CD4-positive, alpha-beta T cell treated with Interleukin-4 for 1 hour (primary cell): ENCODE measurements around the gene TOE1.

Experiments used
- DNase-seq, 2 donors: peaks; one replicate each; pipeline ENCODE4 v3.0.0-alpha.2; 2020 to 2022

Gene TOE1

DNA sequence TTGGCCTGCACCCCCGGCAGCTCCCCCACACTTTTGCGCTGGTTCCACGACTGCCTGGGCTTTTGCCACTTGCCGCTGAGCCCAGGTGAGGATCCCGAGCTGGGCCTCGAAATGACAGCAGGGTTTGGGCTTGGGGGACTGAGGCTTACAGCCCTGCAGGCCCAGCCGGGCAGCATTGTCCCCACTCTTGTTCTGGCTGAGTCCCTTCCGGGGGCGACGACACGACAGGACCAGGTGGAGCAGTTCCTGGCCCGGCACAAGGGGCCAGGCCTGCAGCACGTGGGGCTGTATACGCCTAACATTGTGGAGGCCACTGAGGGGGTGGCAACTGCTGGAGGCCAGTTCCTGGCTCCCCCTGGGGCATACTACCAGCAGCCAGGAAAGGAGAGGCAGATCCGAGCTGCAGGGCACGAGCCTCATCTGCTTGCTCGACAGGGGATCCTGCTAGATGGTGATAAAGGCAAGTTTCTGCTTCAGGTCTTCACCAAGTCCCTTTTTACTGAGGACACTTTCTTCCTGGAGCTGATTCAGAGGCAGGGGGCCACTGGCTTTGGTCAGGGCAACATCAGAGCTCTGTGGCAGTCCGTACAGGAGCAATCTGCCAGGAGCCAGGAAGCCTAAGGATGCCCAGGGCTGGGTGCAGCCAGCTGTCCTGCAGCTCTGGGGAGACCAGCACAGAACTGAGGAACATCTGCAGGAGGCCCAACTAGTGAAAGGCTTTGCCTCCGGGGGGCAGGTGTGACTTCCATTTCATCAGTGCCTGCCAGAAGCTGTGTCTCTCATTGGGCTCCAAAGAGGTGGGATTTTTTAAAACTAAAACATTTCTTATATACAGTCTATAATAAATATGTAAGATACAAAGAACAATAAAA is 12.1 kb upstream of the TOE1 start:
- no peak for DNase-seq

DNA sequence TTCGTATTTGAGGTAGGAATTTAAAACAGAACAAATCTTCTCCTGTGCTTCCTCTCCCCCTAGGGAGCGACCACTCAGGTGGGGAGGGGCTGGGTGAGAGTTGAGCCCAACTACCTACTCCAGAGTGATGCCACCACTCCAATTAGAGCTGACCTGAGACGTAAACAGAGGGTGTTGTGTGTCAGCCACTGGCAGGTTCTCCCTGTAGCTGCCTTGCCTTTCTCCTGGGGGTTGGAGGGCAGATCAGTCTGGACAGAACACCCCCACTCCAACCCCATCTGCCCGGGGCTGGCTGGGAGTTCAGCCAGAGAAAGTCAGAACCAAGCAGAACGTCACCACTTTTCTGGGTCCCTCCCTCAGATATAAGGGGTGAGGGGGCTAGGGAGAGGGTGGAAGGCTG is 11.3 kb upstream of the TOE1 start:
- DNase-seq = no peak

DNA sequence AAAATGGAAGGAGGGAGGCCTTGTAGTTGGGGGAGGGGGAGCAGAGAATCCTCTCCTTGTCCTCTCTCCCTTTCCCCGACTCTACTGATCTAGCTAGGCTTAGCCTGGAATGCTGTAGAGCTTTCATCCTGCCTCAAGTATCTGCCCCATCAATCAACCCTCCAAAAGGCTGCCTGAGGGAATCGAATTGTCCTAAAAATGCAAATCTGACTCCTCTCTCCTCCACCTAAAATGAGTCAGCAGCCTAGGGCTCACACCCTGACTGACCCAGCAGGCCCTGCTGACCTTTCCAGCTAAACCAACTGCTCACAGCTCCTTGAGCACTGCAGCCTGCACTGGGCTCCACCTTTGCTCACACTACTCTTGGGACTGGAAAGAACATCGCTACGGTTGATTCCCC is 10.5 kb upstream of the TOE1 start:
- DNase-seq = no peak

DNA sequence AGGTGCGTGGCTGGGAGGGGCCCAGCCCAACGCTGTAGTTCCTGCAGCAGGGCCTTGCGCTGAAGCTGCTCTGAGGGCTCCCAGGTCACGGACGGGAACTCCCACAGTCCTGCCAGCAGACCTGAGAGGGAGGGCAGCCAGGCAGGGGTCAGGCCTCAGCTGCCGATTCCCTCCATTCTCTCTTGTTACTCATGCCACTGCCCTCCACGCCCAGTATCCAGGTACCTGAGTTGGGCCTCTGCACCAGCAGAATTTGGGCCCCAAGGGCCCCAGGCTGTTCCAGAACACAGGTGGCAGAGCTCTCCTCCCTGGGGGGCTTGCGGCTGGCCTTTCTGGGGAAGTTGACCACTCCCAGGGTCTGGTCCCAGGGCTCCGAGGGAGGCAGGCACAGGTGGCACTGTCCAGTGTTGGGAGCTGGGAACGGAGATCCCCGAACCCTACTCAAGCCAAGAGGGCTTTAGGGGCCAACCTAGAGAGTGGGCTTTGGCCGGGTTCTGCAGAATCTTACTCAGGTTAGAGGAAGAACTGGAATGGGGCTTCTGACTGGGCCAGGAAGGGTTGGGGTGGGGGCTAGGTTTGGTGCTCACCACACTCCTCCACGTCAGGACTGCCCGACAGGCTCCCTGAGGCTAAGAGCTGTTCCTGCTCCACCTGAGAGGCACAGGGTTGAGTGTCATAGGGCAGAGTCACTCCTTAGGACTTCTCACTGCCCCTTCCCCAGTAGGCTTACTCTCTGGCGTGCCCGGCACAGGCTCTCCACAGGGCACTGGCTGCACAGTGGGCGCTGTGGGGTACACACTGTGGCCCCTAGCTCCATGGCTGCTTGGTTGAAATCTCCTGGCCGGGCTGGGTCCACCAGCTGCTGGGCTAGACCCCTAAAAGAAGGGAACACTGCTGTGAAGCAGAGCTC is 8.3 kb upstream of the TOE1 start:
- DNase-seq = no peak

DNA sequence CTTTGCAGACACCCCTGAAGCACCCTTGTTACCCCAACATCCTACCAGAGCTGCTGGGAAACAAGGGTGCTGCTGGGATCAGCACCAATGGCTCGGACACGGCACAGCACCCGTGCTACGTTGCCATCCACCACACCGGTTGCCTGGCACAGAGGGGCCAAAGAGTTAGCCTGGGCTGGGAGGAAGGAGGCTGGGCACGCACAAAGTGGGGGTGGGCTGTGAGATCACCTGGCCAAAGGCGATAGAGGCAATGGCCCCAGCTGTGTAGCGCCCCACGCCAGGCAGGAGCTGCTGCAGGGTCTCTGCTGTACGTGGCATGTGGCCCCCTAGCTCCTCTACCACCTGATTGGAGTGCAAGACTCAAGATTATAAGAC is 7.6 kb upstream of the TOE1 start:
- no peak for DNase-seq

DNA sequence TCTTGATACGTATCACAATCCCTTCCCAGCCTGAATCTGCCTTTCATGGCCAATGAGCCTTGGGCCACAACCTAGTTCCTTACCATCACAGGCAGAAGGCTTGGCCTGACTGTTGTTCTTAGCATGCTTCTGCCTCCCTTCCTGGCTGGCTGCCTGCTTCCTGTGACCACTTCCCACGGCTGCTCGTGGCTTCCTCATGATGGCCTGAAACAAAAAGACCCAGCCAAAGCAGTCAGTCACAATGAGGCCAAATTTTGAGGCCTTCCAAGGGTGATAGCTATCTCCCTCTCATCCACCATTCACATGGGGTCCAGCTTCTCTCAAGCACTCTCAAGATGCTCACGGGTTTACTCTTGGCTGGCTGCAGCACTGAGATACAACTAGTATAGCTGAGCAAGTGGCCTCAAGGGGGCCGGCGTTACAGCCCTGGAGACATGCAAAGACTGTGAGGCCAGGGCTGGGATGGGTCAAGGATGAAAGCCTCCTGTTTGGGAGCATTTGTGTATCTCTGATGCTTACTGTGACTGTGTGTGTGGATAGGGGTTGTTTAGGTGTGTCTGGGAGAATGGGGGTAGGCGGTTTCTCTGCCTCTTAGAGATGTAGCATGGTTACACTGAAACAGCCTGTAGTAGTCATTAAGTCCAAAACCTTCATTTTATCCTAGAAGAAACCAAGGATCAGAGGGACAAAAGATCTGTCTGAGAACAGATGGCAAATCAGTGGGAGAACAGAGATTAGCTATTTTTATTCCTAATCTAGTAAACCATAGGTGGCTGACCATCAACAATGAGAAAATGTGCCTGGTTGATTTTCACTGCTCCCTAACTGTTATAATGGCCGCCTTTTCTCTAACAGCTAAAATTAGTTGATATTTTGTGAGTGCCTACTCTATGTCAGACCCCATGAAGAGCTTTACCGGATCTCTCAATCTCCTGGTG is 5.4 kb upstream of the TOE1 start:
- no peak for DNase-seq

DNA sequence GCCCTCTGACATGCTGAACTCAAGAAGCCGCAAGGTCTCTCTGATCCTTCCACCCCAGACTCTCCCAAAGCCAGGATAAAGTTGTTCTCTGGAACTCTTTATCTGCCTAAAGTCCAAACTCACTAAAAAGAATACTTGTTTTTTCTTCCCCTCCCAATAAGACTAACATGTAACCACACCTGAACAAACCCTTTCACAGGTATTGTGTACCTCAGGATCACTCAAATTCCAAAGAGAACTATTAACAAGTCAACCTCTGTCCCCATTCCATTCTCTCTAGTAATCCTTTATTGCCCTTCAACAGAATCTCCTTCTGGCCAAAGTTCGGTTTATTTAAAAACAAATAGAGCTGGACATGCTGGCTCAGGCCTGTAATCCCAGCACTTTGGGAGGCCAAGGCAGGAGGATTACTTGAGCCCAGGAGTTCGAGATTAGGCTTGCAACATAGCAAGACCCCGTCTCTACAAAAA is 4.1 kb upstream of the TOE1 start:
- no peak for DNase-seq

DNA sequence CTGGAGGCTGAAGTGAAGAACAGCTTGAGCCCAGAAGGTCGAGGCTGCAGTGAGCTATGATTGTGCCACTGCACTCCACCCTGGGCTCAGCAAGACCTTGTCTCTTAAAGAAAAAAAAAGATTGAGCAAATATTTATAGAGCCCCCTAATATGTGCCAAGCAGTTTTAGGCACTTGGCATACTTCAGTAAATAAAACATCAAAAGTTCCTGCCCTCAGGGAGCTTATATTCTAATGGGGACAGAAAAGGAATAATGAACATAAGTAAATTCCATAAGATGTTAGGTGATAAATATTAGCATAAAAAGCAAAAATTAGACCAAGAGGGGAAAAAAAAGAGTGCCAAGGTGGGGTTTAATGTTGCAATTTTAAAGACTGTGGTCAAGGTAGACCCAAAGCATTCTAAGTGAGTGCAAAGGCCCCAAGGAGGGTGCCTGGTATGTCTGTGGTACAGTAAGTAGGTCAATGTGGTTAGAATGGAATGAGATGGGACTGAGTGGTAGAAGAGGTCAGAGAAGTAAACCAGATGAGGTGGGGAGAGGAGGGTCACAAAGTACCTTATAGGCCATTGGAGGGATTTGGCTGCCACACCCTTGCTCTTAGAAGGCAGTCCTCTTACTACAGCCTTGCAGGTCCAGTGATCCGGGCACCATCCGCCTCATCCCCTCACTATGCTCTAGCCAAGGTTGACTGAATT is 2.2 kb upstream of the TOE1 start:
- DNase-seq = no peak

DNA sequence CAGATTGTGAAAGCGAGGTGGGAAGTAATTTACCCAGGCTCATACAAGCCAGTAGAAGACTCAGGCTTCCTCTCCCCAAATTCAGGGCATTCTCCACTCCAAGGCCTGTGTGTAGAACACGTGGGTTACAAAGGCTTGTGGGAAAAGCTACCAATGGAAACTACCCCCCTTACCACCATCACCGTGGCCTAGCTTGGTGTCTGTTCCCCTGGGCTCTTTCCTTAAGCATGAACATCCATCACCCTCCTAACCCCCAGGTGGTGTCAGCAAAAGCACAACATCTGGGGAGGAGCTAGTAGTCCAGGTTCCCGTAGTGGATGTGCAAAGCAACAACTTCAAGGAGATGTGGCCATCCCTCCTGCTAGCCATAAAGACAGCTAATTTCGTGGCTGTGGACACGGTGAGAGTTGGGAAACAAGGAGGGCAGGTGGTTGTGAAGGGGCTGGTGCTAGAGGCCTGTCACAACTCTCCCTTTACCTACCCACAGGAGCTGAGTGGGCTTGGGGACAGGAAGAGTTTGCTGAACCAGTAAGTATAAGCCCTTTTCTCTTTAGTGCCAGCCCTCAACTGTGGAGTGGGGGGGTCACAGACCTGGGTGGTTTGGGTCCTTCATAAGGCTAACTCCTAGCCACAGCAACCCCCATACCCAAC is 971 bp downstream of the TOE1 start:
- peak in 1 of 2 donors; percentile 21 for DNase-seq

DNA sequence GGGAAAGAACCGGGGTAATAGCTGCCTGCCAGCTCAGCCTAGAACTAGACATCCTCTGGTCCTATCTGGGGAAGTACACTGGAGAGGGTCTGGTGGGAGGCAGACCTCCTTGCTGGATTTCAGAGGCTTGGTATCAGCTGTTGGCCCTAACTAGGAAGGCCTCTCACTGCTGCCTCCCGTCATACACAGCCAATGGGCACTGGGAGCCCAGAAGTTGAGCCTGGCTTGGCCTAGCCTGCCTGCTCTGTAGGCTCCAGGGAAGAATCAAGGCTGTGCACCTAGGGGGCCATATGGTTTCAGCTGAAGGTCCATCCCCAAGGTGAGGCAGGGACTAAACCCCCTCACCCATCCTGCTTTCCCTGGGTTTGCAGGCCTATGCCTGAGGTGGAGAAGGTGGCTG is 4.5 kb downstream of the TOE1 start:
- DNase-seq = no peak

DNA sequence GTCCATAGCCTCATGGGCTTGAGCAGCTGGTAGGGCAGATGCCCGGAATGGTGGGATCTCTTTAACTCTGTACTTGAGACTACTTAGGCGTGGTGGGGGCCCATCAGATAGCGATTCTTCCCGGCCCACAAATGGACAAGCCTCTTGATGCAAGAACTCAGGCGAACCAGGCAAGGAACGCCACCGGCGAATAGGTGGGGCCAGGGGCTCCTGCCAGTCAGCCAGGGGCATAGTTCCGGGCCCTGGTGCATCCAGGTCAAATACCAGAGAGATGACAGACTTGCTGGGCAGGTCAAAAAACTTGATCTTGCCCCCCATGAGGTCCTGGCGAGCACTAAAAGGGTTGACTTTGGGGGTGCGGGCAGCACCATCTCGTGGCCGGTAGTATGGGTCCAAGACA is 5.0 kb downstream of the TOE1 start:
- DNase-seq = no peak

DNA sequence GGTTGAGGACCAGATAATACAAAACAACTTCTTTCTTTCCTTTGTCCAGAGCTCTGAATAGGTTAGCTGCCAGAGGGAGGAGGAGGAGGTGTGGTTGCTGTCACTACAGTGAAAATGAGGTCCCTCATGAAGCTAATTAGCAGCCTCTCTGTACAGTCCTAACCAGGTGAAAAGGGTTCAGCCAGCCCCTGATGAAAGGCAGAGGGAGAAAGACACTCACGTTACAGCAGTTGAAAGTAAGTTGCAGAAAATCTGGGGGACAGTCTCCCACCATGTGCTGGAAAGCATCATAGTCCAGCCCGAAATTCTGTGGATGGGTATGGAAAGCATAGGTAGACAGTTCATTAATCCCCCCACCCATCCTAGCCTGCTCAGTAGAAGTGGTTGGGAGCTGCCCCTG is 6.5 kb downstream of the TOE1 start:
- DNase-seq = no peak

DNA sequence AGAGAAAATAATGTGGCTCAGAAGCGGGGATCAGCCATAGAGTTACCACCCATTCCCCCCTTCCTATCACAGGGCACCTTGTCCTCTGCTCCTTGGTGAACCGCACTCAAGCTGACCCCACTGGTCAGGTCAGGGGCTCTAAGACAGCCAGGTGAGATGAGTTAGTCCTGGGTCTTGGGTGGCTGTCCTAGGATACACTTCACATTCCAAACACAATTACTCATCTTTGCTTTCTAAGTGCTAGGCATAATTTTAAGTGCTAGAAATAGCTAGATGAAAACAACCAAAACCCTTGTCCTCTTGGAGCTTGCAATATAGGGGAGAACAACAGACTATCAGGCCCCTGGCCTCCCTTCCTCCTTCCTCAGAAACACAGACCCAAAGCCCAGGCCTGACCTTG is 8.1 kb downstream of the TOE1 start:
- DNase-seq = no peak

DNA sequence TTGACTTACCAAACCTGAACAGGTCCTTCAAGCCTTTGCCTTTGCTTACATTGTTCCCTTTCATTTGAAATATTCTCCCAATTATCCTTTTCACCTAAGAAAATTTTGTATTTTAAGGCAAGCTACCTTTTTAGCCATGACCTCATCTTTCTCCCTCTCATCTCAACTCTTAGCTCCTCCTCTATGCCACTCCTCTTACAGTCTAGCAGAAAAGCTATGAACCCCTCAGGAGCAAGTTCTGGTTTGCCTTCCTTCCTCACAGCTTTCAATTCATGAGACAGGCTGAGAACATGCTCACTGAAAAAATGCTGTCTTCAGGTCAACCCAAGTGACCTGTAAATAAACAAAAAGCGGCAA is 8.6 kb downstream of the TOE1 start:
- DNase-seq = no peak

DNA sequence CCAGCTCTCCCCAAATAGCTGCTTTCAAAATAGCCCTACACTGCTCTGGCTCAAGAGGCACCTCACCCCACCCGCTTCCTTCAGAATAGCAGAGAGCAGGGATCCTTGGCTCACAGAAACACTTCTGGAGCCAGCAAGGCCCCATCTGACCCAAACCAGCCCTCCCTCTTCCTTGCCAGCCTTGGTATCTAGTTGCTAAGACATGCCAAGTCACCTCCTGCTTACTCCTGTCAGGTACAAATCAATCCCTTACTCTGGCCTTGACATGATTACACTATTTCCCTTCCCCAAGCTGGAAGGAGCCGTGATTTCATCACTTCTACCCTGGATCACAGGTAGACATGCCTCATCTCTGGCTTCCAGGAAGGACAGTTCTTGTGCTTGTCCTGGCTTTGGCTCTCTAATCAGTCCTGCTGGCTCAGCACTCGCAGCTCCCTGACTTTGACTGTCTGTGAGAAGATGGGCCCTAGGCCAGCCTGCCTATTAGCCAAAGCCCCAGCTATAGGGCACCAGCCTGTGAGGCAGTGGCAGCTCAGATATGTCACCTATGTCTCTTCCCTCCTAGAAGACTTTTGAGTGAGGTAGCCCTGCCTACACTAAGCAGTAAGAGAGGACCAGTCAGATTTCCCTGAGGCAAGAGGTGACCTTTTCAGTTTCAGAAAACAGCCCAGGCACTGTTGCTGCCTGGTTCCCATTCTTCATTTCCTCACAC is 9.2 kb downstream of the TOE1 start:
- no peak for DNase-seq

DNA sequence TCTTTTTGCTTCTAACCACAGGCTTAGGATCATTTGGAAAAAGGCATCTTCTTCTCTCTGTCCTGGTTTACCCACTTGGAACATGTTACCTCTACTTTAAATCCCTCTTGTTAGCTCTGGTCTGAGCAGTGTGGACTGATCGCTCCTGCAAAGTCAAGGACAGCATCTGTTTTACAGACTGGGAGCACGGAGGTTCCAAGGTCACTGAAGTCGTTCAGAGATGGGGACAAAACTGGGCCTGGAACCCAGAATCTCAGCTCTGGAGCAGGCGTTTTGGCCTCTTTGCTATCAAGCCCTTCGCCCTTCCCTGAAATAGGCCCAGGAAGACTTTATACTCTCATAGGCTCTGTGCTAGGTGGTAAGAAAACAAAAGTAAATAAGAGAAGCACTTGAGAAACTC is 11.5 kb downstream of the TOE1 start:
- no peak for DNase-seq

DNA sequence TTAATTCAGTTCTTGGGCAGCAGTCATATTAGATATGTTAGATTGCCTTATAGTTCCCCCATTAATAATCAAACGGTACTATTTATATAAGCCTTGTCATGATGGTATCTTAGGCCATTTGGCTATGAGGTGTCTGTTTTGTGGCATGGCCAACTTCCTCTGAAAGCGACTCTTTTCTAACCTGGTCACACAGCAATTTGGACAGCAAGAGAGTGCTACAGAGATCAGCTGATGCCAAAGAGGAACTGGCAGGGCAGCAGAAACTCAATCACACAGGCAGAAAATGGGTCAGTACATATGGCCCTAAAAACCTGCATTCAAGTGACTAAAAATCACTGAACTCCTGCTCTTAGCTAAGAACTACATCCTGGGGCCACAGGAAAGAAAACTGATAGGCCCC is 13.7 kb downstream of the TOE1 start:
- DNase-seq = no peak

DNA sequence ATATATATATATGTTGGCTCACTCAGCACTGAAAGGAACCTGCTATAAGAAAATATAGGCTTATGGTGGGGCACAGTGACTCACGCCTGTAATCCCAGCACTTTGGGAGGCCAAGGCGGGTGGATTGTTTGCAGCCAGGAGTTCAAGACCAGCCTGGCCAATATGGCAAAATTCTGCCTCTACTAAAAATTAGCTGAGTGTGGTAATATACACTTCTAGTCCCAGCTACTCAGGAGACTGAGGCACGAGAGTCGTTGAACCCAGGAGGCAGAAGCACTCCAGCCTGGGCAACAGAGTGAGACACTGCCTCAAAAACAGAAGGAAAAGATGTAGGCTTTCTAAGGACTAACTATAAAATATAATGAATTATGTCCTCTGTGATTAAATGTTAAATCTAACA is 14.9 kb downstream of the TOE1 start:
- no peak for DNase-seq

DNA sequence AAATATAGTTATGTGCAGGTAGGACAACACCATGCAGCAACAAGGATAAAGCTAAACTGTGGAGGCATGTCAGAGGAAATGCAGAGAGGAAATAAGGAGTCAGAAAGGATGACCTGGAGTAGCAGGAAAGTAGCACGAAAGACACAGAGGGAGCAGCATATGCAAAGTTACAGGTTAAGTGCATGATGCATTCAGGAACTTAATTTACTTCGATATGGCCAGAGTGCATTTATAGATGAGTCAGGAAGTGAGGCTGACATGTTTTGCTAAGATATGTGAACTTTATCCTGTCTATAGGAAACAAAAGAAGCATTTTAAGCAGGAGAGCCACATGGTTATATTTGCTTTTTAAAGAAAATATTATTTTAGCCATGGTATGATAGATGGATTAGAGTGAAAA is 15.7 kb downstream of the TOE1 start:
- DNase-seq = no peak

DNA sequence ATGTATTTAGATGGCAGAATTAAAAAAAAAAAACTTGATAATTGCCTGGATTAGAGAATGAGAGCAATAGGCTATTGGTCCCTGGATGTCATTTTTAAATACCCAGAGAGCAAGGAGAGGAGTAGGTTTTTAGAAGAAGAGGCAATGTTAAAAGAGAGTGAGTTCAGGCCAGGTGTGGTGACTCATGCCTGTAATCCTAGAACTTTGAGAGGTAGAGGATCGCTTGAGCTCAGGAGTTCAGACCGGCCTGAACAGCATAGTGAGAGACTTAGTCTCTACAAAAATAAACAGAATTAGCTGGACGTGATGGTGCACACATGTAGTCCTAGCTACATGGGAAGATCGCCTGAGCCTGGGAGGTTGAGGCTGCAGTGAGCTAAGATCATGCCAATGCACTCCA is 16.2 kb downstream of the TOE1 start:
- no peak for DNase-seq

DNA sequence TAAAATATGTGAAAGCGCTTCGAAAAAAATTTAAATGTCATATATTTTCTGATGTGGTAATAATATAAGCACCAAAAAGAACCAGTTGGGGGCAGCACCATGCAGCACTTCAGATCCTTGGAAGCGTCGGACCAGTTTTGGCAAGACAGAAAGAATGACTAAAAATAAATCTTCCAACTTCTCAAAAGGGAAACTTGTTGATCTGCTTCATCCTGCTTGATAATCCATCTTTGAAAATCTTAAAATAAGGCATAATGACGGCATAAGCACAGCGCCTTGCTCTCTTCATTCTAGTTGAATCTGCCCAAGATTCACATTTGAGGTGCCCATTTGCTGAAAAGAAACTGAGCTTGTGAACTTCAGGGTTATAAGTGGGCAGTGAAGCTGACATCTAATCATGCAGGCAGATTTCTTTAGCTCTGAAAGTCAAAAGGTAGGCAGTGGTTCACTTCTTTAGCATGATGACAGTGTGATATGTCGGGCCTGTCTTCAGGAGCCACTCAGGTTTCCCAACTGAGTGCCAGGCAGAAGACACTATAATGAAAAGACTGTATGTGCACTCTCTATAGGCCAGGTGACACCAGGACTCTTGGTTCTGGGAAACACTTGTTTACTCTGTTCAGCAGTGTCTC is 20.0 kb downstream of the TOE1 start:
- DNase-seq = peak; percentile 60 to 62
